IPS-NIHi11 (cell line): ENCODE measurements around the gene FHOD3.
"Not testable (repeated sequence)": the region's sequence is repeated elsewhere in the genome, so short reads cannot be mapped to it uniquely, and the experiment has no call there.

Experiments used
- DNase-seq: peaks from one replicate; pipeline ENCODE4 v3.0.0; 2012; ENCODE audit warnings: mixed read lengths, low spot score

FHOD3 gene

GRCh38 chr18:36757081-36757480 lies 459.6 kb downstream of the FHOD3 start:
- DNase-seq, result peak; percentile 72

GRCh38 chr18:36757991-36758390 lies 460.5 kb downstream of the FHOD3 start:
- DNase-seq, result no peak

- DNase-seq, result no peak
Measured at GRCh38 chr18:36758623-36759022, 461.1 kb downstream of the FHOD3 start.

GRCh38 chr18:36759167-36759776 lies 461.8 kb downstream of the FHOD3 start:
- no peak for DNase-seq

GRCh38 chr18:36760598-36760997 lies 463.1 kb downstream of the FHOD3 start:
- DNase-seq, result no peak

GRCh38 chr18:36761186-36761698 lies 463.7 kb downstream of the FHOD3 start:
- DNase-seq, result no peak

GRCh38 chr18:36762074-36762473 lies 464.6 kb downstream of the FHOD3 start:
- DNase-seq, result no peak

- DNase-seq, result not testable (repeated sequence)
Measured at GRCh38 chr18:36762965-36763364, 465.5 kb downstream of the FHOD3 start.

- DNase-seq, result no peak
Measured at GRCh38 chr18:36766836-36767235, 469.3 kb downstream of the FHOD3 start.

- DNase-seq, result no peak
Measured at GRCh38 chr18:36769172-36769571, 471.7 kb downstream of the FHOD3 start.

- peak; percentile 79 for DNase-seq
Measured at GRCh38 chr18:36769611-36770314, 472.2 kb downstream of the FHOD3 start.

GRCh38 chr18:36770315-36770946 lies 472.9 kb downstream of the FHOD3 start:
- no peak for DNase-seq

- no peak for DNase-seq
Measured at GRCh38 chr18:36771245-36771644, 473.7 kb downstream of the FHOD3 start.

- DNase-seq, result no peak
Measured at GRCh38 chr18:36772241-36772723, 474.8 kb downstream of the FHOD3 start.

- DNase-seq, result no peak
Measured at GRCh38 chr18:36775396-36775795, 477.9 kb downstream of the FHOD3 start.

GRCh38 chr18:36776650-36777049 lies 479.1 kb downstream of the FHOD3 start:
- DNase-seq, result no peak

GRCh38 chr18:36777566-36777965 lies 480.1 kb downstream of the FHOD3 start:
- no peak for DNase-seq

GRCh38 chr18:36780748-36781147 lies 483.2 kb downstream of the FHOD3 start:
- DNase-seq, result no peak

GRCh38 chr18:36782710-36783109 lies 485.2 kb downstream of the FHOD3 start:
- no peak for DNase-seq

GRCh38 chr18:36783792-36784191 lies 486.3 kb downstream of the FHOD3 start:
- no peak for DNase-seq

GRCh38 chr18:36786686-36787085 lies 489.2 kb downstream of the FHOD3 start:
- no peak for DNase-seq

GRCh38 chr18:36792634-36793283 lies 495.2 kb downstream of the FHOD3 start:
- DNase-seq, result no peak
